Stimulated activated CD8-positive, alpha-beta memory T cell treated with anti-CD3 and anti-CD28 coated beads, Interleukin-2, amount 100 ng/mL, for 48 hours (primary cell): ENCODE measurements around the gene OSTC.
A peak's percentile ranks its signal among the peaks of the same experiment; 100 is the strongest.

Experiments
- DNase-seq, 2 donors: peaks; one replicate each; pipeline ENCODE4 v3.0.0-alpha.2; 2020; ENCODE audit warnings: low read depth in 2 of 2

OSTC gene

DNA sequence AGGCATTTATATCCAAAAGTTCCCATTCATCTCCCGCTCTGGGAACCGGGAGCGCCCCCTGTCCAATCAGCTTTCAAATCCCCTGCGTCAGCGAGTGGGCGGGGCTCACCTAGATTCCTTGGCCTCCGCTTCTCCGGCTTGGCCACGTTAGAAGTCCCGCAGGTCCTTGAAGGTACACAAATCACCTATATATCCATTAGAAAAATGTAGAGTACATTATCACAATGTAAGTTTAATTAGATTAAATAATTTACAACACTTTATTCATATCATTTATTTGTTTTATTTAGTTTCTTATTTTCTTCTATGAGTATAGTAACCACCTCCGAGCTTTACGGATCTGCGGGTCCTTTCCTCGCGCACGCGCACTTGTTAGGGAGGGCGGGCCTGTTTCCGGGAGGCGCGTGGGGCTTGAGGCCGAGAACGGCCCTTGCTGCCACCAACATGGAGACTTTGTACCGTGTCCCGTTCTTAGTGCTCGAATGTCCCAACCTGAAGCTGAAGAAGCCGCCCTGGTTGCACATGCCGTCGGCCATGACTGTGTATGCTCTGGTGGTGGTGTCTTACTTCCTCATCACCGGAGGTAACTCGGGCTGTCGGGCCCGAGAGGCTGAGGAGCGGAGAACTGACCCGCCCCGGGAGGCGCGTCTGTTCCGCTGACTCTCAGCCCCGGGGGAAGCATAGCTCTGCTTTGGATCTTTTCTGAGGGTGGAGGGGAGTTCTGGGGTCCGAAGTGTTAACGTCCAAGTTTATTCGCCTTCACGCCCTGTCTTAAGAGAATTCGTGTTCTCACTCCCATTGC, at the start of gene OSTC:
OSTC (plus strand) TSS at position 388 of the 802 bp plus-strand sequence; CDS start at position 445, 57 bp downstream.
- peak; percentile 87 to 91 for DNase-seq

DNA sequence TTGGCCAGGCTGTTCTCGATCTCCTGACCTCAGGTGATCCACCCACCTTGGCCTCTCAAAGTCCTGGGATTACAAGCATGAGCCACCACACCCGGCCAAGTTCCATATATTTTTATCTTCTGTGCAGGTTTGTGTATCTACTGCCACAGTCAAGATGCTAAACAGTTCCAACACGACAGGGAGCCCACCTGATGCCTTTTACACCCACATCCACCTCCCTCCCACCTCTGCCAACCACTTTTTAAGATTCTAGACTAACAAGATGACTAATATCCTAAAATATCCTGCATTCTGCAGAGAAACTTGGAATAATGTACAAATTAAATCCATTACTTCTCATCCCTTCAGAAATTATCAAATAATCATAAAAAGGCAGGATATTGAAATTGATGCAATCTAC, 49.3 kb upstream of the OSTC start:
- DNase-seq, result no peak

DNA sequence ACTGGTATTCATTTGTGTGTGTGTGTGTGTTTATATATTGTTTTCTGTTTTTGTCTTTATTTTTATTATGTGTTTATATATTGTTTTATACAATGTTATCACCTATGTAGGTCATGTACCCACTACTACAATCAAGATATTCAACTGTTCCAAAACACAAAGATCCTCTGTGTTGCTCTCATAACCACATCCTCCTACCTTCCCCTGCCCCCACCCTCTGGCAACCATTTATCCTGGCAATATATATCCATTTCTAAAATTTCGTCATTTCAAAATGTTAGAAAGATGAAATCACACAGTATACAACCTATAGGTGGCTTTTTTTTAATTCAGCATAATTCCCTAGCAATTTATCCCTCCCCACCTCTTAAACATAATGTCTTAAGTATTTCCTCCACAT, 48.9 kb upstream of the OSTC start:
- no peak for DNase-seq

DNA sequence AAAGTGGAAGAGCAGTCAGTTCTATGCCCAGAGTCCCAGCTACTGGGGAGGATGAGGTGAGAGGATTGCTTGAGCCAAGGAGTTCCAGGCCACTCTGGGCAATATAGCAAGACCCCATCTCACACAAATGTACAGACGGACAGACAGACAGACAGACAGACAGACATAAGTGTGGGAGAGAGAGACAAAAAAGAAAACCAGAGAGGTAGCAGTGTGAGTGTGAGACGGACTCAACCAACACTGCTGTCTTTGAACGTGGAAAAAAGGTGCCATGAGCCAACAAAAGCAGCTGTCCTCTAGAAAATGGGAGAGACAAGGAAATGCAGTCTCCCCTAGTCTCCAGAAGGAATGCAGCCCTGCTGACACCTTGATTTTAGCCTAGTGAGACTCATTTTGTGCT, 48.2 kb upstream of the OSTC start:
- DNase-seq, result no peak

DNA sequence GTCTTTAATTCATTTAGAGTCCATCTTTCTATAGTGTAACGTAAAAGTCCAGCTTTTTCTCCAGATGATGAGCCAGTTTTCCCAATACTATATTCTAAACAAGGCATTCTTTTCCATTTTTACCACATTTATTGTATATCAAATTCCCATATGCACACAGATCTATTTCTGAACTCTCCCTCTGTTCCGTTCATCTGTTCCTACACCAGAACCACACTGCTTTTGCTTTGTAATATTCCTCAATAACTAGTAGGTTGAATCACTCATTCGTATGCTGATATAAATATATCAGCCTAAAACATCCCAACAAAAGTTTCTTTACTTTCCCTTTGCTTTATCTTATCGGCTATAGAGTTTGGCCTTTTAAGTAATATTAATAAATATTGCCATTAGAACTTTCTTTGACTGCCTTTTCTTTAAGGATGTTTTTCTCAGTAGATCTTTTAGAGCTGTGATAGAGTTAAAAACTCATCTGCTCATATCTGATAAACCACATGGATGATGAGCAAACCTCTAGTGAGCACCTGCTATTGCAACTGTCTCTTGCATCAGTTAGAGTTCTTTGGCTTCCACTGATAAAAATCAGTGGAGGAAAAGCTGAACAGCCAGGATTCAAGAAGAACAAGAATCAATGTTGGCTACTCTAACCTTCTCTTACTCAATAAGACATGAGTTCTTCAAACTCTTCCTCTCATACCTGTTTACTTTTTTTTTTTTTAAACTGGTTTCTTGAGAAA, 43.2 kb upstream of the OSTC start:
- no peak for DNase-seq

DNA sequence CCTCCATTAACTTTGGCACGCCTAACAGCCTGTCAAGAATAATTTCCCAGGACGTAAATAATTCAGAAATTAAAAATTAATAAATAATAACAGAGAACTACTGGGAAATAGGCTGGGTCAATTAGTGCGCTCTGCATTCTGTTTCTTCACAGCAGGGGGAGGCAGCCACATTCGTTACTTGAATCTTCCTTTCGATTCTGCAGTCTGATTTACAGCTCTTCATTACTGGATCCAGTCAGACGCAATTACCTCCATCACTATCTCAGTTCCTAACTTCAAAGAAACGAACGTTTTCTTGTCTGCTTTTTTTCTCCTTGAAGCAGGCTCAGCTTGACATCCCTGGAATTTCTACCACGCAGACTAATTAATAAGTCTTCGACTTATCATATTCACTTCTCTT, 39.0 kb upstream of the OSTC start:
- DNase-seq, result no peak

DNA sequence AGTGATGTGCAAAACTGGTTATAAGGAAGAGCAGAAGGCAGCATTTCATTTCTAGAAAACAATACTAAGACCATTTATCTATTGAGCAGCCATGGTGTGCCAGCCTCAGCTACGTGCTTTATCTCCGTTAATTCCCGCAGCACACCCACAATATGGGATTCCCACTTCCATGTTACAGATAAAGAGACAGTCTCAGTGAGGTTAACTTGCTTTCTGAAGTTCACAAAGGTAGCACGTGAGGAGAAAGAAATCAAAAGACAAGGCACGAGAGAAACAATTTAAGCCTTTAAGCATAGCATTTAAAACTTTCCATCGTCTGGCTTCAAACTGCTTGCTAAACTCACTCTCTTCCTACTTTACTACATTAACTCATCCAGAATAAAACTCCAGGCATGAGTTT, 38.0 kb upstream of the OSTC start:
- DNase-seq, result no peak

DNA sequence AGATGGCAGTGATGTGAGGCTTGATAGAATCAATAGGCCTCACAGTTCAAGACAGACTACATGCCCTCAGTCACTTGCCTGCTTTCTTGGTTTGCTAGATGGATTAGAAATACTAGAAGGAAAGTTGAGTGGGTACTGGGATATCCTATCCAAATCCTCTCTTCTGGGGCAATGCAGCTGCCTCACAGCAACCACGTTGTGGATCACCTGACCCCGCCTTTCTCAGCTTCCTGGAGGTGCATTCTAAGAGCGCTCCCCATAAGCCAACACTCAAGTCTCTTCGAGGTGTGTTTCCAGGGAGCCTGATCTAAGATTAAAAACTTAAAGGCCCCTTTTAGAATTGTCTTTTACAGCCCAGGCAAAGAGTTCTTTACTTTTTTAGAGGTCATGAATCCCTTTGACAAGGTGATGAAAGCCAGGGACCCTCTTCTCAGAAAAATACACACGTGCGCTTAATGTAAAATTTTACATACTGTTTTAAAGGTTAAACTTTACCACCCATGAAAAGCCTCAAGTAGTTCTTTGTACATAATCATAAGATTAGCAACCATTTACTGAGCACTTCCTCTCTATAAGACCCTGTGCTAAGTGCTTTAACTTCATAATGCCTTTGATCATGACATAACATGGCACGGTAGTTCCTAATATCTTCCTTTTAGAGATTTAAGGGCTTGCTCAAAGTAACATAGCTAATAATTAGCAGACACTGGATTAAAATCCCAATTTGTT, 30.9 kb upstream of the OSTC start:
- DNase-seq, result no peak

DNA sequence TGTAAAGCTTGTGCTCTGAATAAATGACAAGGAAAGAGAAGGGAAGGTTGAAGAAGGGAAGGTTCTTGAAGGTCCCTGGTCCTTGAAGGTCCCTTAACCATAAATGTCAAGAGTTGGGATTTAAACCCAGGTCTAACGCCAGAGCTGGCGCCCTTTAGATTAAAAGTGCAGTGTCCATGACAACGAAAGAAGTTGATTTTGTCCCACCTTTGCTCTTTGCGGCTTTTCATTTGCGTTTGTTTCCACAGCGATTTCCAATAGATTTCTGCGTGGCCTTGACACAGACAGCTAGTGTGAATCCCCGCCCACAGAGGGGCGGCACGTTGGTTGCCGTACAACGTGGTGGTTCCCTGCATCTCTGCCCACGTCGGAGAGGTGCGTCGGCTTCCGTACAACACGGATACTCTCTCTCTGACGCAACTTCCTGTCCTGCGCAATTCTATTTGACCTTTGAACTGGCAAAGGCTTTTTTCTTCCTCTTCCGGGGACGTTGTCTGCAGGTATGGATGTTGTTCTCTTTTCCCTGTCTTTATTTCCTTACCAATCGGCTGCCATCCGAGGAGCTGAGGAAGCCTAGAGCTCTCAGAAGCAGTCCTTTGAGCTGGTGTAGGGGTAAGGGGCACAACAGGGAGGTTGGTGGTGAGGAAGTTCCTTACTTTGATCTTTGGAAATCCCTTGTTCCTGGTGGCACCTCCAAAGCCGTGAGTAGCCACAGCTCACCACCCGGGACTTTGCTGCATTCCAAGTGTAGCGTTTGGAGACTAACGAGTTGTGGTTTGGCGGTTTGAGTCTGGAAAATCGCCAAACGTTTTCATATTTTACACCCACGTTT, 30.1 kb upstream of the OSTC start, which contains the start of gene RPL34:
RPL34 (plus strand) TSS at position 476 of the 832 bp plus-strand sequence. CDS start 1,384 bp downstream, outside the sequence.
- peak; percentile 91 to 93 for DNase-seq

DNA sequence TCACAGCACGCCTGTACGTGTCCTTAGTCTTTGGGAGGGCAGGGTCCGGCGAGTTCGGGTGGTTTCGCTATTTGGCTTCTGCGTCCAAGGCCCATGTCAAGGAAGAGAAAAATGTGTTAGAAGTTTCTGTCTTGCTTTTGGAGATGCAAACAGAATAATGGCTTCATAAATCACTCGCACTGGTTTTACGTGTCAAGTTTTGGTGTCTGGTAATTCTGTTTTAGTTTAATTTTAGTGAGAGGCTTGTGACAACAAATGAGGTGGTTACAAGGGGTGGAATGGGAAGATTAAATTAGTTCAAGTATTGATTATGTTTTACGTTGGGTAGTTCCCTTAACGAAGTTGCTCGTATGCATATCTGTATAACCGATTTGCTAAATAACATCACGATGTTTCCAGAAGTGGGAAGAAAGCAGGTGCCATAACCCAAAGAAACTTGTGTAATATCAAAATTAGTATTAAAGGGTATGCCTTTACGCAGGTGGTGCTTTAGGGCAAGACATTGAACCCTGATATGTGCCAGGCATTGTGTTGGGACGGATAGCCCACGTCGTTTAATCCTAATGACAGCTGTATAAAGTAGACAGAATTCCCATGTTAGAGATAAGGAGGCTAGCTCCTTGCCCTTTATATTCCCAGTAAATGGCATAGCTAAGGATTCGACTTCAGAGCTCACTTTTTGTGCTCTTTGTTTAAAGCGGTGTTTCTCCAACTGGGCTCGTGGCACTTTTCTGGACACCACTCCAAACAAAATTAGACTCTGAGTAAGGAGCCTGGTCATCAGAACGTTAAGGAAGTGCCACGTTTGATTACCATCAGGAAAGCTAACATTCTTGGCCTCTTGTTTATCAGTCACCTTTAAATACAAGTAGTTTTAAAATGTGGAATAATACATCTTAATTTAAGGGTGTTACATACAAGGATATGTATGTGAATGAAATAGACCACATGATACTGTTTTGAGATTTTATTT, 29.2 kb upstream of the OSTC start:
- no peak for DNase-seq

DNA sequence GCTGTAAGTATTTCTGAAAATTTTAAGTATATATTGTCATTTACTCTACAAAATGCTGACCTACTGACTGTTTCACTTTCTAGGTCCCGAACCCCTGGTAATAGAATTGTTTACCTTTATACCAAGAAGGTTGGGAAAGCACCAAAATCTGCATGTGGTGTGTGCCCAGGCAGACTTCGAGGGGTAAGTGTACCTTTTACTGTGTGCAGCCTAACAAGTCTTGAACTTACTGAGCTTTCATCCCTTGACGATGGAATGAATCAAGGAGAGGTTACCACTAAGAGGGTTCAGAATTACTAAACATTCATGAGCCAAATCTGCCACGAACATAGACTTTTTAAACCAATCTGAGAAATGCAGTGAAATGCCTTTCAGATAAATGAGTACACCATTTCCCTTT, 28.4 kb upstream of the OSTC start:
- no peak for DNase-seq

DNA sequence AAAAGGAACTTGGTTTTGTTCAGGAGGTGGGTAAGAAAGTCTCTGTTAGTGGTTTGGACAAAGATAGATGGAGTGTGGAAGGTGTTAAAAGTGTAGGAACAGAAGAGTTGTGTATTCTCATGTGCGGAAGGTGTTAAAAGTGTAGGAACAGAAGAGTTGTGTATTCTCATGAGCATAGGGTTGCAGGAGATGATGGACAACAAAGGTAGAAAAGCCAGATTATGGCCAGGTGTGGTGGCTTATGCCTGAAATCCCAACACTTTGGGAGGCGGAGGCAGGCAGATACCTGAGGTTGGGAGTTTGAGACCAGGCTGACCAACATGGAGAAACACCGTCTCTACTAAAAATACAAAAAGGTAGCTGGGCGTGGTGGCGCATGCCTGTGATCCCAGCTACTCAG, 27.6 kb upstream of the OSTC start:
- no peak for DNase-seq

DNA sequence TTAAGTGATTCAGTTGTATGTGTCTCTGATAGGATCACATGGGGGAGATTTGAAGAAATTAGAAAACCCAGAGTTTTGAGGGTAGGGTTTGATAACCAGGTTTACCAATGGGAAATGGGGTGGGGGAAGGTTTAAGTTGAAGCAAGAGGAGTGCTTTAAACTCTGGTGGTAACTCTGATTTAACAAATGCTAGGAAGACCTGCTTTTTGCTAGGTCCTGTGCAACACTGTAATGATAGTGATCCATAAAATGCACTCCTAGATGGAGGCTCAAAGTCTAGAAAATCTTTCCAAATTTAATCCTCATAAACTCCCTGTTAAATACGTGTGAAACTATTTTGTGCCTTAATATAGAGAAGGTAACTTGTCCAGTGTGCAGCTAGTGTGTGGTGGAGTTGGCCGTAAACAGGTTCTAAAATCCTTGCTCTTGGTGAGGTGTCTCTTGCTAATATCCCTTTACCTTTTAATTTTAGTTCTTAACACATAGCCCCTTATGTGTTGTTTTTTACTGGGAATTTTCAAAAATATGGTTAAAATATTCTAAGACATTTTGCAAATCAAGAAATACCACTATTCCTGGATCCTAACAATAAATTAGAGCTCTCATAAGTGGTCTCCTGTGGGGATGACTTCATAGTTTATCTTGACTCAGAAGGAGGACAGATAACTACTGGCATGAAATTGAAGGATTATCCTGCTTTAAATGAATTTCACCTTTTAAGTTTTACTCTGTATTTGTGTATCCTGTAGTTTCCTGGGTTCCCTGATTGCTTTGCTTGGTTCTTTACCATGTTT, 25.9 kb upstream of the OSTC start:
- DNase-seq, result no peak

DNA sequence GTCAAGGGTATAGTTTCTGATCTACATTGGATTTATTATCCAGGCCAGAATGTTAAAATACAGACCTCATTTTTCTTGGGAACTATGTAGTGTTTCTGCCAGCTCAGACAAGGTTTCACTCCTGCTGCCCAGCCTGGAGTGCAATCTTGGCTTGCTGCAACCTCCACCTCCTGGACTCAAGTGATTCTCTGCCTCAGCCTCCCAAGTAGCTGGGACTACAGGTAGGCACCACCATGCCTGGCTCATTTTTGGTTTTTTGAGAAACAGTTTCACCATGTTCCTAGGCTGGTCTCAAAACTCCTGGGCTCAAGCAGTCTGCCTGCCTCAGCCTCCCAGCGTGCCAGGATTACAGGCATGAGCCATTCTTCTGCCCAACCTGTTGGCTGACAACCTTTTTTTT, 24.3 kb upstream of the OSTC start:
- DNase-seq, result no peak

DNA sequence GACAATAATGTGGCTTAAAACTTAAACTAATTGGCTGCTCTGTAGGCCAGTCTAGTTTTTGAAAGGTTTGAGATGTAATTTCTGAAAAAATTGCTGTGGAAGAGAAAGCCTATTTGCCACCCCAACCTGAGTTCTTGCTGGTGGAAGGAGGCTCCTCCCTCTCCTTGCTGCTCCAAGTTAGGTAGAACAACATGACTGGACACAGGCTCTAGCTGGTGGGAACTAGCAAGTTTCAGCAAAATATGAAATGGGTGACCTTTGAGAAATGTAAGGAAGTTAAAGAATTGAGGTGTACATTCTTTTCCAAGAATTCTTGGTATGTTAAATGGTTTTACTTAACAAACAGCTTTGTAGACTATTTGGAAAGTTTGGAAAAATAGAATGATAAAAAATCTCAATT, 22.0 kb upstream of the OSTC start:
- no peak for DNase-seq

DNA sequence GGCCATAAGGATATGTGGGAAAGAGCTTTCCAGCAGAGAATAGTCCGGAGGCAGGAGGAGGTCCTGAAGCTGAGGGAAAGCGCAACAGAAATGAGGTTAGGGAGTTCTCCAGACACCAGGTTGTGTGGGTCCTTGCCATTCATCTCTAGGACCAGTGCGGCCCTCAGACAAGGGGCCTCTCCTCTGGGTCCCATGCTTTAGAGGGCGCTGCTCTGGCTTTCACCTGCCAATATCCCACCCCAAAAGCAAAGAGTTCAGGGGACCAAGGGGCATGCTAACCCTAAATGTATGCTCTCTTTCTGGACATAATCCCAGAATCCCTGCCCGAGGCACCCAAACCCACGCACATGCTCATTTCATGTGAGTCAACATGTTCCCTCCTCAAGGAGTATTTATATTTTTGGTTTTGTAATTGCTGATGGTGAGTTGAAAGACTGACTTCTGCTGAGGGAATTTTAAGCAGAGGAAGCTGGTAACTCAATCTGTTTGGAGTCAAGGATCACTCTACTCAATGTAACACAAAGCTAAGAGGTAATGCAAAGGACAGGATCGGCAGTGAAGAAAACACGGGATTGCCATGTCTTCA, 15.2 kb upstream of the OSTC start:
- no peak for DNase-seq

DNA sequence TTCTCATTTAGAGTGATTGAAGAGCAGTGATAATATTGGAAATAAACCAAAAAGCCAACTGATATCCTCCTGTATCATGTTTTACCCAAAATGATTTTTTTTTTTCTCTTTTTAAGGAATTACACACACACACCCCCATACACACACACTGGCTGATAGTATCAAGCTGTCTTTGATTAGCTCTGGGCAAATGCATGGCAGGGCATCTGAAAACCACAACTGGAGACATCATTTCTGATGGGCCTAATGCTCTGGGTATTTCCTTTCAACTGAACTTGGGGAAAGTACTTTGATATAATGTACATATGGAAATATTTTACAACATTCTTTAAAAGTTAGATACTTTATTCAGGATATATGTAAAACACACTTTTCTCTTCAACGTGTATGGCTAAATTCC, 14.2 kb upstream of the OSTC start:
- no peak for DNase-seq

DNA sequence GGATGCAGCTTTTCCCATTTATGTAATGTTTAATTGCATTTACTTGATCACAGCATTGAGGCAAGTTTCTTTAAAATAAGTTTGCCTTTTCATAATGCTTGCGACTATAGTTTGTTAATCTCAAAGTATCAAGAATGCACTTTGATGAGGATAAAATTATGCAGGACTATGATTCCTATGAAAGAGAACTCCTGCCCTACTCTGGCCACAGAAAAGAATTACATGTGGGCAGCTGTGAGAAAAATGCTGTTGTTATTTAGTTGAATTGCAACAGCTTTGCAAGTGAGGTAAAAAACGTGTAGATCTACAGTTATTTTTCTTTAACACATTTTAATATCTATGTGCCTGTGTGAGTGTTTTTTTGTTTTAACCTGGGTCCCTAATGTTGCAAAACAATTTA, 12.5 kb upstream of the OSTC start:
- DNase-seq, result no peak

DNA sequence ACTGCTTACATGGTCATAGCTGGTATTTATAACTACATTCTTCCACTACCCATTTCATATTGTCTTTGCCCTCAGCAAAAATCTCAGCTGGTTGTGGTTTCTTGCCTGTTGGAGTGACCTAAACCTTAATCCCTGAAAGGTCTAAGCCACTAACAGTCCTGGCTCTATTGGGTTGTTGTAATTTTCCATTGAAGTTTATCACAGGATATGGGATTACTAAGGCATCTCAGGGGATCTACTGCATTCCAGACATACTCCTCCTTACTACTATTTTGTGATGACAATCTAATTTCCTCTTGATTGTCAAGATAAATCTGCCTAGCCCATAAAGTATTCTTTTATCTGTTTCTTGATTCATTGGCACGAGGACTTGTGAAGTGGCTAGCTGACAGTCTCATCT, 6.2 kb upstream of the OSTC start:
- no peak for DNase-seq
